Testis (tissue), 3 donors: ENCODE measurements around the gene SDHA. TPM values are rescaled to one million over a fixed set of nuclear protein-coding genes. Genes with fewer than 3 reads are reported as not detected.
A peak's percentile ranks its signal among the peaks of the same experiment; 100 is the strongest.

Experiments
- DNase-seq: peaks from one replicate; pipeline ENCODE4 v3.0.0-alpha.2; 2019
- H3K27ac ChIP-seq, 2 donors: fragments of 200-600 bp; sonication (generic); one replicate each; pipeline ENCODE4 v1.5.1; 2019
- H3K27me3 ChIP-seq: fragments of 200-600 bp; sonication (generic); one replicate; pipeline ENCODE4 v1.5.1; 2019
- H3K36me3 ChIP-seq: fragments of 200-600 bp; sonication (generic); one replicate; pipeline ENCODE4 v1.5.1; 2017; ENCODE audit warnings: low read depth; ENCODE audit errors: missing control alignments
- H3K4me1 ChIP-seq: fragments of 200-600 bp; sonication (generic); one replicate; pipeline ENCODE4 v1.5.1; 2019
- H3K4me3 ChIP-seq, 2 donors: fragments of 200-600 bp; sonication (generic); one replicate each; pipeline ENCODE4 v1.5.1; 2017 to 2019
- H3K9me3 ChIP-seq: fragments of 200-600 bp; sonication (generic); one replicate; pipeline ENCODE4 v1.5.1; 2017
- POLR2A ChIP-seq: fragments of 450-650 bp; IDR thresholded peaks from one replicate; pipeline ENCODE4 v1.6.1; 2017; ENCODE audit warnings: antibody characterized with exemption, mild to moderate bottlenecking, moderate library complexity
- WGBS, 2 donors: methylation state at CpG; one replicate each; pipeline ENCODE4 v1.1.5; 2018; 5-methylcytosine and 5-hydroxymethylcytosine counted together
- intact Hi-C: fragments of 100-400 bp; cut with DNase I; formaldehyde crosslinking; loops from one replicate; pipeline ENCODE4 v1.15.1; 2023; ENCODE audit warnings: low total_unique reads
- polyA plus RNA-seq: library from polyadenylated mRNA; stranded (reverse); fragments of 350-450 nt; fragmentation: Illumina TruSeq; extraction: RNeasy Lipid Tissue Mini Kit (QIAGEN cat#74804); gene quantifications from one replicate; pipeline ENCODE4 v1.2.3, GENCODE V29; 2014; ENCODE audit warnings: low read depth, low replicate concordance; ENCODE audit not compliant: insufficient read depth
- total RNA-seq, 2 donors: library from RNA; depleted of rRNA; stranded (reverse); fragments of >200 nt; gene quantifications; one replicate each; pipeline ENCODE4 v1.2.3, GENCODE V29; 2016
- TF ChIP-seq, protein P1 (sequence below), 3 experiments: fragments of 450-650 bp in 2 of 3; fragments of 200-600 bp in 1 of 3; sonication (generic) in 1 of 3; IDR thresholded peaks; one replicate each; pipeline ENCODE4 v1.5.1; 2016 to 2019; ENCODE audit warnings: antibody characterized with exemption in 3 of 3, mild to moderate bottlenecking in 2 of 3, moderate library complexity in 1 of 3

SDHA gene
- total and polyA plus RNA-seq, 3 donors from 2014 or later: 96.9 to 195 (median 107) TPM

DNA sequence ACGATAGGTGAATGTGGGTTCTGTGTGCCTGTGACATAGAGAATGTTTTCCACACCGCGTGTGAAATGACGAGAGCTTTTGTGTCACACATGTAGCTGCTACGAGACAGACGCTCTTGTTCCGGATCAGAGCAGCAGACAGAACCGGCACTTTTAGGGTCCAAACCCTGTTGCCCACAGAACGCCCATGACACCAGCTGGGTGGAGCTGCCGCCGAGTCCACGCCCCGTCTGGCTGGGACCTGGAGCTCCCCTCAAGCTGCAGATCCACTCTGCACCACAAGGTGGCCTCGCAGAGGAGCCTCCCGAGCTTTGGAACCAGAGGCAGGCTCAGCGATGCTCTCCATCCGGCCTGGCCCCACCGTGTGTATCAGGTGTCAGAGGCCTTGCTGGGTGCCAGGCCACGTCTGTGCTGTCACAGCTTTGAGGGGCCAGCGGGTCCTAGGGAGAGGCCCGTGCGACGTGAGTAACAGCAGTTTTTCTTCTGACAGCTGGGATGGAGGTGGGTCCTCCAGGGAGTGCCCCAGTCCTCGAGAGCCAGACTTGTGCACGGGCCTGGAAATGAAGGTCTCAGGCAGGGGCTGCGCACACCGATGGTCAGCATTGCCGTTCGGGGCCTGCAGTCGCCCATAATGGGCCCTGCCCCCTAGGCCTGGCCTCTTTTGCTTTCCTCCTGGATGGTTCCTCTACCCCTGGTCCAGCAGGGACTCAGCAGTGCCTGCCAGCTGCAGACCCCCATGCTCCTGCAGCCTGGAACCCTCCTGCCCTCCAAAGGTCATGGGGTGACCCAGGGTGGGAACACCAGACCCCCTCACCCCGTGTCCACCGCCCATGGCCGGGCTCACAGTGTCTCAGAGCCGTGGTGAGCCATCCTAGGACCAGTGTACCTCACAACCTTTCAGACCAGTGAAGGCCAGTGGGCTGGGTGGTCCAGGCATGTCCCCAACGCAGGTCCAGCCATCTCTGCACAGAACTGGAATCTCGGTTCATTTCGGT is 29.3 kb upstream of the SDHA start:
- TF ChIP-seq POLR2A: no peak
- TF ChIP-seq, protein P1, sequence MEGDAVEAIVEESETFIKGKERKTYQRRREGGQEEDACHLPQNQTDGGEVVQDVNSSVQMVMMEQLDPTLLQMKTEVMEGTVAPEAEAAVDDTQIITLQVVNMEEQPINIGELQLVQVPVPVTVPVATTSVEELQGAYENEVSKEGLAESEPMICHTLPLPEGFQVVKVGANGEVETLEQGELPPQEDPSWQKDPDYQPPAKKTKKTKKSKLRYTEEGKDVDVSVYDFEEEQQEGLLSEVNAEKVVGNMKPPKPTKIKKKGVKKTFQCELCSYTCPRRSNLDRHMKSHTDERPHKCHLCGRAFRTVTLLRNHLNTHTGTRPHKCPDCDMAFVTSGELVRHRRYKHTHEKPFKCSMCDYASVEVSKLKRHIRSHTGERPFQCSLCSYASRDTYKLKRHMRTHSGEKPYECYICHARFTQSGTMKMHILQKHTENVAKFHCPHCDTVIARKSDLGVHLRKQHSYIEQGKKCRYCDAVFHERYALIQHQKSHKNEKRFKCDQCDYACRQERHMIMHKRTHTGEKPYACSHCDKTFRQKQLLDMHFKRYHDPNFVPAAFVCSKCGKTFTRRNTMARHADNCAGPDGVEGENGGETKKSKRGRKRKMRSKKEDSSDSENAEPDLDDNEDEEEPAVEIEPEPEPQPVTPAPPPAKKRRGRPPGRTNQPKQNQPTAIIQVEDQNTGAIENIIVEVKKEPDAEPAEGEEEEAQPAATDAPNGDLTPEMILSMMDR (IDR thresholded peaks at IDR 0.05): peak; percentile 81 to 96 (median 91)
- intact Hi-C loops: no loop called here
- DNase-seq: peak; percentile 91

GRCh38 chr5:189486-189885 is 28.6 kb upstream of the SDHA start:
- H3K27ac ChIP-seq: no peak overlapping the region
- WGBS, 2 donors: 90 to 95% methylated on average over 8 to 10 of the region's 10 CpGs
- no peaks in the 10 kb centered on the region for H3K9me3 ChIP-seq
- no peaks in the 10 kb centered on the region for H3K36me3 ChIP-seq
- no peaks in the 10 kb centered on the region for H3K27me3 ChIP-seq
- no peaks in the 10 kb centered on the region for H3K4me1 ChIP-seq
- TF ChIP-seq, protein P1 (IDR thresholded peaks at IDR 0.05): no peak
- no peak for TF ChIP-seq POLR2A
- no peak overlapping the region for H3K4me3 ChIP-seq
- DNase-seq: no peak
- intact Hi-C loops: no loop called here

More for the DNA sequence above, 29.3 kb upstream of the SDHA start:
- Histone ChIP-seq H3K9me3 (no peaks in the 10 kb centered on the region), H3K27me3 (no peaks in the 10 kb centered on the region), H3K36me3 (no peaks in the 10 kb centered on the region), H3K4me1 (no peaks in the 10 kb centered on the region), H3K27ac (no peak overlapping the region), H3K4me3 (no peak overlapping the region)
- WGBS, 2 donors: 41 to 54% methylated on average over 27 to 30 of the region's 37 CpGs

DNA sequence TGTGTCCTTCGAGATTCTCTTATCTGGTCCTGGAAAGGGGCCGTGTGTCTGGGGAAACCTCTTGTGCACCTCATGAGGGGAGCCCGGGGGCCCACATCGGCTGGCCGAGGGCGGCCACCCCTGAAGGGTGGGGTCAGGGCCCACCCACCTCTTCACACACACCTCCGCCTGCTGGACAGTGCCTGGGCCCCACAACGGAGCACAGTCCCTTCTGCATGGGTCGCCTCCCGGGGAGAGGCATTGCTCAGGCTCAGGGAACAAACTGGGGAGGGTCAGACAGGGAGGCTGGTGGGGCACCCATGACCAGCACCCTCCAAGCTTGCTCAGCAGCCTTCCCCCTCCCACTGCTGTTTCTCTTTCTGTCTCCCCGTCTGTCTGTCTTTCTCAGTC is 28.1 kb upstream of the SDHA start:
- Histone ChIP-seq H3K4me1 (no peaks in the 10 kb centered on the region), H3K9me3 (no peaks in the 10 kb centered on the region), H3K4me3 (no peak overlapping the region), H3K27ac (no peak overlapping the region), H3K36me3 (no peaks in the 10 kb centered on the region), H3K27me3 (no peaks in the 10 kb centered on the region)
- no peak for DNase-seq
- TF ChIP-seq POLR2A: no peak
- TF ChIP-seq, protein P1 (IDR thresholded peaks at IDR 0.05): no peak
- 59 to 63% methylated on average over 11 of the region's 11 CpGs for WGBS, 2 donors
- intact Hi-C loops: no loop called here

DNA sequence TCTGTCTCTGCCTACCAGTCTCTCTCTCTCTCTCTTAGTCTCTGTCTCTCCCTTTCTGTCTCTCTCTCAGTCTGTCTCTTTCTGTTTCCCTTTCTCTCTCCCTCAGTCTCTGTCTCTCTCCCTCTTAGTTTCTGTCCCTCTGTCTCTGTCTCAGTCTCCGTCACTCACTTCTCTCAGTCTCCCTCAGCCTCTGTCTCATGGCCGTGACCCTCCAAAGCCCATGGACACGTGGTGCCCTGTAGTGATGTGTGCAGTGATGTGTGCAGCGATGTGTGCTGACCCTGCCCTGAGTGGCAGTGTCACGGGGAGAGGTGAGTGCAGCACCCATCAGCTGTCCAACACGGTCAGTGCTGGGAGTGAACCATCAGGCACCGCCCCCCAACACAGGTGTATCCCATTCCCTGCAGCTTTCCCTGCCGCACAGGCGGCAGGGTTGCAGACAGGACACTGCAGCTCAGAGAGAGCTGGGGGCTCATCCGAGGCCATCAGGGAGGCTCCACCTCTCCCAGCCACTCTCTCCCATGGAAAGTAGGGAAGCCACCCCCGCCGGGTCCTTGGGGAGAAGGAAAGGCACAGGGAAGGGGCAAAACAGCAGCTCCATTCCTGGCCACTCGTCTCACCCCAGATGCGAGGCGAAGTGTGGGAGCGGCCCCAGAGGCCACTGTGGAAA is 27.6 kb upstream of the SDHA start:
- Histone ChIP-seq H3K4me3 (no peak overlapping the region), H3K27ac (no peak overlapping the region)
- 68 to 75% methylated on average over 7 to 16 of the region's 16 CpGs for WGBS, 2 donors

More for the DNA sequence above, 27.6 kb upstream of the SDHA start:
- intact Hi-C loops: no loop called here
- Histone ChIP-seq H3K36me3 (no peaks in the 10 kb centered on the region), H3K27me3 (no peaks in the 10 kb centered on the region), H3K9me3 (no peaks in the 10 kb centered on the region), H3K4me1 (no peaks in the 10 kb centered on the region)
- DNase-seq: no peak
- TF ChIP-seq POLR2A: no peak
- TF ChIP-seq, protein P1 (IDR thresholded peaks at IDR 0.05): no peak
